HCT116 (cell line): ENCODE measurements around the gene VSX2.

ENCODE experiments used
- CEBPB ChIP-seq: IDR thresholded peaks from 2 replicates; pipeline ENCODE4 v1.6.1; 2012; ENCODE audit warnings: low read depth
- CTCF ChIP-seq, 3 experiments: fragments of 200-600 bp in 1 of 3; sonication (generic) in 1 of 3; IDR thresholded peaks in 2 of 3; conservative IDR thresholded peaks in 1 of 3; 2 replicates each; pipeline ENCODE4 v1.5.1; 2012 to 2017; ENCODE audit warnings: low read depth in 2 of 3, low read length in 2 of 3, antibody characterized with exemption in 1 of 3, borderline replicate concordance in 1 of 3, control low read depth in 1 of 3, mild to moderate bottlenecking in 1 of 3, mixed read lengths in 1 of 3, mixed run types in 1 of 3, moderate library complexity in 1 of 3; ENCODE audit not compliant: insufficient read depth in 1 of 3
- EGR1 ChIP-seq: IDR thresholded peaks from 2 replicates; pipeline ENCODE4 v1.6.1; 2012; ENCODE audit warnings: low read depth
- EZH2 ChIP-seq: fragments of 200-600 bp; sonication (generic); IDR thresholded peaks from 2 replicates; pipeline ENCODE4 v1.6.1; 2017; ENCODE audit warnings: antibody characterized with exemption, mixed run types
- MAX ChIP-seq: IDR thresholded peaks from 2 replicates; pipeline ENCODE4 v1.6.1; 2012
- POLR2A ChIP-seq: IDR thresholded peaks from 2 replicates; pipeline ENCODE4 v1.7.0; 2011; ENCODE audit warnings: borderline replicate concordance; ENCODE audit not compliant: insufficient read depth, insufficient read length; ENCODE audit errors: extremely low read depth
- POLR2AphosphoS5 ChIP-seq: IDR thresholded peaks from 2 replicates; pipeline ENCODE4 v1.6.1; 2011; ENCODE audit warnings: mild to moderate bottlenecking, low read depth, low read length, moderate library complexity
- RAD21 ChIP-seq: IDR thresholded peaks from 2 replicates; pipeline ENCODE4 v1.6.1; 2012; ENCODE audit warnings: low read depth, mild to moderate bottlenecking
- SP1 ChIP-seq: IDR thresholded peaks from 2 replicates; pipeline ENCODE4 v1.6.1; 2012; ENCODE audit warnings: low read depth
- SRF ChIP-seq: IDR thresholded peaks from 2 replicates; pipeline ENCODE4 v1.6.1; 2012; ENCODE audit warnings: low read depth
- TCF7L2 ChIP-seq: IDR thresholded peaks from 2 replicates; pipeline ENCODE4 v1.7.0; 2011; ENCODE audit warnings: borderline replicate concordance, inconsistent platforms; ENCODE audit not compliant: insufficient read depth, insufficient read length; ENCODE audit errors: extremely low read depth
- YY1 ChIP-seq: IDR thresholded peaks from 2 replicates; pipeline ENCODE4 v1.6.1; 2011; ENCODE audit warnings: low read length, low read depth, moderate library complexity, mild to moderate bottlenecking; ENCODE audit not compliant: insufficient replicate concordance; ENCODE audit errors: extremely low read depth

GRCh38 chr14:74240794-74241651 is 1.8 kb downstream of the VSX2 start:
- TF ChIP-seq CTCF (IDR thresholded peaks at IDR 0.05 in 2 of 3, conservative IDR thresholded peaks at IDR 0.05 in 1 of 3; ENCODE audit: borderline replicate concordance in 1 of 3, insufficient read depth in 1 of 3, low read depth in 2 of 3, low read length in 2 of 3) (no peak), POLR2AphosphoS5 (no peak), POLR2A (no peak), RAD21 (no peak), TCF7L2 (no peak), CEBPB (no peak), YY1 (no peak), SP1 (no peak), EGR1 (no peak), EZH2 (no peak), MAX (no peak), SRF (no peak)
